BLaER1 (cell line): ENCODE measurements around the gene PDK4.
"Not testable (repeated sequence)": the region's sequence is repeated elsewhere in the genome, so short reads cannot be mapped to it uniquely, and the experiment has no call there.

Source experiments
- H3K27ac ChIP-seq: shearing (Covaris generic); formaldehyde crosslinking; 2 replicates; pipeline ENCODE4 v1.8.1; 2022
- H3K27me3 ChIP-seq: shearing (Covaris generic); formaldehyde crosslinking; 2 replicates; pipeline ENCODE4 v1.8.1; 2022
- H3K36me3 ChIP-seq: shearing (Covaris generic); formaldehyde crosslinking; 2 replicates; pipeline ENCODE4 v1.8.1; 2022
- H3K4me1 ChIP-seq: shearing (Covaris generic); formaldehyde crosslinking; 2 replicates; pipeline ENCODE4 v1.8.1; 2022
- H3K4me2 ChIP-seq: shearing (Covaris generic); formaldehyde crosslinking; 2 replicates; pipeline ENCODE4 v1.8.1; 2022
- H3K4me3 ChIP-seq: shearing (Covaris generic); formaldehyde crosslinking; 2 replicates; pipeline ENCODE4 v1.8.1; 2022
- H3K9ac ChIP-seq: shearing (Covaris generic); formaldehyde crosslinking; 2 replicates; pipeline ENCODE4 v1.8.1; 2022
- H3K9me3 ChIP-seq: shearing (Covaris generic); formaldehyde crosslinking; 2 replicates; pipeline ENCODE4 v1.8.1; 2022
- H4K20me1 ChIP-seq: shearing (Covaris generic); formaldehyde crosslinking; 2 replicates; pipeline ENCODE4 v1.8.1; 2022
- Cebpa-rat ChIP-seq: shearing (Covaris generic); IDR thresholded peaks from 2 replicates; pipeline ENCODE4 v1.8.1; 2022

Gene PDK4

DNA sequence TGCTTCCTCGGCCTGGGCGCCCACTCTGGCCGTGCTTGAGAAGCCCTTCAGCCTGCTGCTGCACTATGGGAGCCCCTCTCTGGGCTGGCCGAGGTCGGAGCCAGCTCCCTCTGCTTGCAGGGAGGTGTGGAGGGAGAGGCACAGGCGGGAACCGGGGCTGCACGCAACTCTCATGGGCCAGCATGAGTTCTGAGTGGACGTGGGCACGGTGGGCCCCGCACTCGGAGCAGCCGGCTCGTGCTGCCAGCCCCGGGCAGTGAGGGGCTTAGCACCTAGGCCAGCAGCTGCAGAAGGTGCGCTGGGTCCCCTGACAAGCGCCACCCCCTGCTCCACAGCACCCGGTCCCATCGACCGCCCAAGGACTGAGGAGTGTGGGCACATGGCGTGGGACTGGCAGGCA lies 9.0 kb upstream of the PDK4 start:
- Histone ChIP-seq H3K4me3 (no peak overlapping the region), H4K20me1 (no peaks in the 10 kb centered on the region), H3K4me1 (peaks cover 37% of the 10 kb centered on the region), H3K4me2 (no peak overlapping the region), H3K9ac (no peak overlapping the region), H3K9me3 (peaks cover 20% of the 10 kb centered on the region), H3K27ac (no peak overlapping the region), H3K27me3 (no peaks in the 10 kb centered on the region), H3K36me3 (no peaks in the 10 kb centered on the region)
- TF ChIP-seq Cebpa-rat = no peak

DNA sequence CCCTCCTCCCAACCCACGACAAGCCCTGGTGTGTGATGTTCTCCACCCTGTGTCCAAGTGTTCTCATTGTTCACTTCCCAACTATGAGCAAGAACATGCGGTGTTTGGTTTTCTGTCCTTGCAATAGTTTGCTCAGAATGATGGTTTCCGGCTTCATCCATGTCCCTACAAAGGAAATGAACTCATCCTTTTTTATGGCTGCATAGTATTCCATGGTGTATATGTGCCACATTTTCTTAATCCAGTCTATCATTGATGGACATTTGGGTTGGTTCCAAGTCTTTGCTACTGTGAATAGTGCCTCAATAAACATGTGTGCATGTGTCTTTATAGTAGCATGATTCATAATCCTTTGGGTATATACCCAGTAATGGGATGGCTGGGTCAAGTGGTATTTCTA lies 8.5 kb upstream of the PDK4 start:
- not testable (repeated sequence) for H3K36me3 ChIP-seq, H3K27ac ChIP-seq, H3K4me2 ChIP-seq, H3K4me3 ChIP-seq, H4K20me1 ChIP-seq, H3K9ac ChIP-seq, H3K27me3 ChIP-seq
- H3K4me1 ChIP-seq = peaks cover 33% of the 10 kb centered on the region
- peaks cover 20% of the 10 kb centered on the region for H3K9me3 ChIP-seq

DNA sequence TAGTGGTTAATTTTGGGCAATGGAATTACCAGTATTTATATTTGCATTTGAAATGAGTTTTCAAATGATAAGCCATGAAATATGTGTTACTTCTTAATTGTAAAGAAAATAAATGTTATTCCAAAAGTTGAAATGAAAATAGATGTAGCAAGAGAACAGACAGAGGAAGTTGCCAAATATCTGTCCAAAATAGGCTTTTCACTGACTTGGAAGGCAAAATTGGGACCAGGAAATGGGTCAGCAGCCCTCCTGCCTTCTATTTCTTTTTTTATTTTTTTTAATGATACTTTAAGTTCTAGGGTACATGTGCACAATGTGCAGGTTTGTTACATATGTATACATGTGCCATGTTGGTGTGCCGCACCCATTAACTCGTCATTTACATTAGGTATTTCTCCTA lies 8.1 kb upstream of the PDK4 start:
- Histone ChIP-seq H3K9me3 (peaks cover 20% of the 10 kb centered on the region), H3K4me1 (peaks cover 29% of the 10 kb centered on the region)
- not testable (repeated sequence) for H3K9ac ChIP-seq, H3K4me3 ChIP-seq, H3K27me3 ChIP-seq, H3K4me2 ChIP-seq, H4K20me1 ChIP-seq, H3K36me3 ChIP-seq, H3K27ac ChIP-seq

DNA sequence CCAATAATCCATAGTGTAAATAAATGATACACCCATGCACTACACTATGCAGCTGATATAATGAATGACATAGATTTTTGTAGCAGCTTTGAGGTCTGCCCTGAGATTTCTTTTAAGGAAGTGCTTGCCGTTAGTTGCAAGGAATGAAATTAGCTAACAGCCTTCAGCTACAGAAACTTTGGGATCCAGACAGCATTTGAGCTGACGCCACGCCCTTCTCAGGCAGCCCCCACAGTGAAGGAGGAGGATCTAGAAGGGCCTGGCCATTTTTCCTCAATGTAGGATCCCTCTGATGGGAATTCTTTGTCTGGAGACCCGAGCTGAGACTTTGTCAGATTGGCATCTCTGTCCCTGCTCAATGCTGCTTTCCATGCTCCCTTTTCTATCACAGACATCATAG lies 6.1 kb upstream of the PDK4 start:
- Histone ChIP-seq H3K9me3 (peaks cover 20% of the 10 kb centered on the region), H3K27me3 (peaks cover under 1% of the 10 kb centered on the region; the same call in 1 of the 2 replicates), H3K9ac (no peak overlapping the region), H3K4me2 (no peak overlapping the region), H3K36me3 (no peaks in the 10 kb centered on the region), H4K20me1 (no peaks in the 10 kb centered on the region), H3K4me1 (peaks cover 9% of the 10 kb centered on the region; the same call in 1 of the 2 replicates), H3K4me3 (no peak overlapping the region), H3K27ac (no peak overlapping the region)
- TF ChIP-seq Cebpa-rat = no peak

DNA sequence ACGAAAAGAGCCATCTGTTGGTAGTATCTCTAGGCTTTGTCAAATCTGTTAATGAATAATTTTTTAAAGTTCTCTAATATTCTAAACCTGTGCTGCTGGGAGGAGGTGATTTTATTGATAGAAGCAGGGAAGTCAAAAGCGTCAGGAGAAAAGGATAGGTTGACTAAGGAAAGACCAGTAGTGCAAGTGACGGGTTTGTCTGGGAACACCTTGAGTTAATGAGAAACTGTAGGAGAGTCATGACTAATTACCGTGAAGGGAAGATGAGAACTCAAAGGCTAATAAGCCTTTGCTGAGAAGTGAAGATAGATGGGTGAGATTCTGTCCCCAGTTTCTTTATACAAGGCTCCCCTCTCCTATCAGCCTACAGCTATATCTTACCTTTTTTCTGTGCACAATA lies 5.0 kb upstream of the PDK4 start:
- no peak overlapping the region for H3K4me2 ChIP-seq
- H4K20me1 ChIP-seq = no peaks in the 10 kb centered on the region
- no peak for TF ChIP-seq Cebpa-rat
- peaks cover 12% of the 10 kb centered on the region for H3K27me3 ChIP-seq
- H3K4me3 ChIP-seq = no peak overlapping the region
- no peaks in the 10 kb centered on the region for H3K4me1 ChIP-seq
- H3K9me3 ChIP-seq = peaks cover 23% of the 10 kb centered on the region
- no peak overlapping the region for H3K9ac ChIP-seq
- no peak overlapping the region for H3K27ac ChIP-seq
- H3K36me3 ChIP-seq = no peaks in the 10 kb centered on the region

DNA sequence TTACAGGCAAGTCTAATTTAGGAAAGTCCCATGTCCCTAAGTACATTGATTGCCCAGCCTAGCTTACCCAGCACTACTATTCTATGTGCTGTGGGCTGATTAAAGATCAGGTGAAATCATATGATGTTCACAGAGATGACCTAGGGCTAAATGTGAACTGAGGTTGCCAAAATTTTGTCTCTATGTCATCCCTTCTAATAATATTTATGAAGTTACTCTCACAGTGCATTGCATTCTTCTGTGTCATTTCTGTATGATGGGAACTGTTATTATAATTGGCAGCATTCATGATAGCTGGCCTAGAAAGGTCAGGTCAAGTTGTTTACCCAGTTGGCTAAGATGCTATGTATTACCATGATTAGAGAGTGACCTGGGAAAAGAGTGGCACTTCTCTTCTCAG lies 2.8 kb upstream of the PDK4 start:
- H3K9ac ChIP-seq = no peak overlapping the region
- H3K4me2 ChIP-seq = no peak overlapping the region
- H3K4me1 ChIP-seq = no peaks in the 10 kb centered on the region
- peaks cover 23% of the 10 kb centered on the region for H3K27me3 ChIP-seq
- no peaks in the 10 kb centered on the region for H3K36me3 ChIP-seq
- no peaks in the 10 kb centered on the region for H4K20me1 ChIP-seq
- 0 out of 2 replicates have a peak, but pooled peaks cover 8% of the 10 kb centered on the region for H3K9me3 ChIP-seq
- no peak overlapping the region for H3K4me3 ChIP-seq
- no peak overlapping the region for H3K27ac ChIP-seq
- no peak for TF ChIP-seq Cebpa-rat

DNA sequence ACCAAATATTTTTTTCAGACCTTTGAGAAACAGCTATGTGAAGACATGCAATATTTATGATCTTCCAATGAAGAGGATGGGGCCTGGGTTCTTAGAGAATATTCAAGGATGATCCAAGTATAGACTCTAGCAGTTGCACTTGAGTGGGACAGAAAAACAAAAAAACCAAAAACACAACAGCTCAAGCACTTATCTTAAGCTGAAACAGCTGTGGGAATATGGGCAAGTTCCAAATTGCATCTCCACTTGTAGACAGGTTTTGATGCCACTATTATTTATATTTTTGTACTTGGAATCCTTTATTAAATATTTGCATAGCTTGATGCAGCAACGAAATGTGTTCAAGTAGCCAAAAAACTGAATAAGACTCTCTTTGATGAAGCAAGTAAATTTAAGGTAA lies 2.2 kb upstream of the PDK4 start:
- peaks cover 23% of the 10 kb centered on the region for H3K27me3 ChIP-seq
- H4K20me1 ChIP-seq = no peaks in the 10 kb centered on the region
- no peak for TF ChIP-seq Cebpa-rat
- no peak overlapping the region for H3K27ac ChIP-seq
- no peaks in the 10 kb centered on the region for H3K4me1 ChIP-seq
- H3K4me2 ChIP-seq = no peak overlapping the region
- H3K9ac ChIP-seq = no peak overlapping the region
- no peaks in the 10 kb centered on the region for H3K36me3 ChIP-seq
- H3K9me3 ChIP-seq = 0 out of 2 replicates have a peak, but pooled peaks cover 8% of the 10 kb centered on the region
- no peak overlapping the region for H3K4me3 ChIP-seq

DNA sequence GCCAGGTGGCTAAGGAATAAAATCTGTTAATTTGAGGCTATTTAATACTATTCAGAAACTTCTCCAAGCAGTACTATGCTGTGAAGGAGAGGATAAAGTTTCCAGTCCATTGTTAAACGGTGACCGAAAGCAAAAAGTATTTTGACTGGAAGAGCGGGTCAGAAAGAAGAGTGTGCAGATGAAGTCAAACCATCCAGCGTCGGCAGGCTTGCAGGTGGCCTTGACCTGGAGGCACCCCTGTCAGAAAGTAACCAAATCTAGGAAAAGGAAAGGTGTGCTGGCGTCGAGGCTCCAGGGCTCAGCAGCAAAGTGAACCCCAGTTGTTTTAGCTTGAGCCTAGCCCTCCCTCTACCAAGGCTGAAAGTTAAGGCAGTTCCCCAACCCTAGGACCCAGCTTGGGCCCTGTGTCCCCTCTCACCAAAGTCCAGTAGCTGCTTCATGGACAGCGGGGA lies 544 bp downstream of the PDK4 start:
- no peak overlapping the region for H3K4me3 ChIP-seq
- H3K4me2 ChIP-seq = no peak overlapping the region
- H3K9ac ChIP-seq = no peak overlapping the region
- TF ChIP-seq Cebpa-rat = no peak
- H3K27ac ChIP-seq = no peak overlapping the region
- peaks cover 23% of the 10 kb centered on the region for H3K27me3 ChIP-seq
- no peaks in the 10 kb centered on the region for H3K4me1 ChIP-seq
- 0 out of 2 replicates have a peak, but pooled peaks cover 8% of the 10 kb centered on the region for H3K9me3 ChIP-seq
- H3K36me3 ChIP-seq = no peaks in the 10 kb centered on the region
- H4K20me1 ChIP-seq = no peaks in the 10 kb centered on the region

DNA sequence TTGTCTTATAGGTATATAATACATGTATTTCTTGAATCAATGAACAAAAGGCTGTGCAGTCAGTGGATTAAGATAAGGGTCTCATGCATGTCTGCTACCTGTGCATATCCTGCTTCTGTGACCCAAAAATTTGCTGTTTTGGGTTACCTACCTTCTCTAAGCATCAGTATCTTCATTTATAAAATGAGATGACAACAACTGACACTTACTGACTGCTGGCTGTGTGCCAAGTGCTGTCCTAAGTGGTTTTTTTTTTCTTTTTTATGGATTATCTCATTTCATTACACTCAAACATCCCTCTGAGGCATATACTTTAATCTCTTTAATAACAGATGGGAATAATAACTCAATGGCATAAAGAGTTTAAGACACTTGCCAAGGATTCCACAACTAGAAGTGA lies 2.1 kb downstream of the PDK4 start:
- H3K4me1 ChIP-seq = no peaks in the 10 kb centered on the region
- 0 out of 2 replicates have a peak, but pooled peaks cover 8% of the 10 kb centered on the region for H3K9me3 ChIP-seq
- H4K20me1 ChIP-seq = no peaks in the 10 kb centered on the region
- H3K9ac ChIP-seq = no peak overlapping the region
- no peaks in the 10 kb centered on the region for H3K36me3 ChIP-seq
- no peak overlapping the region for H3K27ac ChIP-seq
- TF ChIP-seq Cebpa-rat = no peak
- no peak overlapping the region for H3K4me2 ChIP-seq
- no peak overlapping the region for H3K4me3 ChIP-seq
- peaks cover 23% of the 10 kb centered on the region for H3K27me3 ChIP-seq

DNA sequence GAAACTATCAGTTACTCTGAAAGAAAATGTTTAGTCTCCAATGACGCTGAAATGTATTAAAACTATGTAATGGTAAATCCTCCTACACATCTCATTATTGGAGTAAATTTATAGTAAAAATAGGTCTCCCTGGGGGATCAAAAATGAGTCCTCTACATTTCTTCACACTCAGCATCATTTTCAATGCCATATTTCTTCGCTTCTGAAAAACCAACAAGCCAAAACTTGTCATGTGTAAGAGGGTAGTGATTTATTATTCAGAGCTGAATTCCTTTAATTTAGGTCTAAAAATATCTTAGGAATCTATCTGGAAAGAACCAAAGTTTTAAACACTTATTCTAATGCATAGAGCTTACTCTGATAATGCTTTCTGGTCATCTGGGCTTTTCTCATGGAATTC lies 3.0 kb downstream of the PDK4 start:
- H3K4me2 ChIP-seq = no peak overlapping the region
- no peak overlapping the region for H3K27ac ChIP-seq
- H3K36me3 ChIP-seq = no peaks in the 10 kb centered on the region
- H3K4me1 ChIP-seq = no peaks in the 10 kb centered on the region
- H3K27me3 ChIP-seq = peaks cover 23% of the 10 kb centered on the region
- H3K4me3 ChIP-seq = no peak overlapping the region
- no peak for TF ChIP-seq Cebpa-rat
- H3K9me3 ChIP-seq = 0 out of 2 replicates have a peak, but pooled peaks cover 8% of the 10 kb centered on the region
- no peaks in the 10 kb centered on the region for H4K20me1 ChIP-seq
- H3K9ac ChIP-seq = no peak overlapping the region

DNA sequence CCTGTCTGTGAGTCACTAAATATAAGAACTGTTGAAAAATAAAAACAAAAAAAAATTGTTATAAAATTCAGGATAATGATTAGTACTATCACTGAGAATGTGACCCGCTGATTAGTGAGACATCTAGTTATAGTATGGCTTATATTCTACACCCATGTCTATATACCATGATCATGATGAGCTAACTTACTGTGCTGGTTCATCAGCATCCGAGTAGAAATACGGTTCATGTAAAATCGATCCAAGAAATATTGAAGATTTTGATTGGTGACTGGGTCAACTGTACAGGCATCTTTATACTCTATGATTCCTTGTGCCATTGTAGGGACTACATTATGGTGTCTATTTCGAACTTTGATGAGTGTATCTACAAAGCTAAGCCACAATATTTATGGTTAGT lies 3.7 kb downstream of the PDK4 start:
- H3K9ac ChIP-seq = no peak overlapping the region
- no peaks in the 10 kb centered on the region for H3K36me3 ChIP-seq
- H3K27me3 ChIP-seq = peaks cover 23% of the 10 kb centered on the region
- TF ChIP-seq Cebpa-rat = no peak
- H3K4me3 ChIP-seq = no peak overlapping the region
- no peak overlapping the region for H3K4me2 ChIP-seq
- H4K20me1 ChIP-seq = no peaks in the 10 kb centered on the region
- H3K9me3 ChIP-seq = 0 out of 2 replicates have a peak, but pooled peaks cover 8% of the 10 kb centered on the region
- H3K27ac ChIP-seq = no peak overlapping the region
- H3K4me1 ChIP-seq = no peaks in the 10 kb centered on the region
